ENCODE results near the gene MAD2L2.

The MAD2L2 gene
- 11.2 to 33.1 (median 23.2) reads per million in 18 experiments for total RNA-seq

DNA sequence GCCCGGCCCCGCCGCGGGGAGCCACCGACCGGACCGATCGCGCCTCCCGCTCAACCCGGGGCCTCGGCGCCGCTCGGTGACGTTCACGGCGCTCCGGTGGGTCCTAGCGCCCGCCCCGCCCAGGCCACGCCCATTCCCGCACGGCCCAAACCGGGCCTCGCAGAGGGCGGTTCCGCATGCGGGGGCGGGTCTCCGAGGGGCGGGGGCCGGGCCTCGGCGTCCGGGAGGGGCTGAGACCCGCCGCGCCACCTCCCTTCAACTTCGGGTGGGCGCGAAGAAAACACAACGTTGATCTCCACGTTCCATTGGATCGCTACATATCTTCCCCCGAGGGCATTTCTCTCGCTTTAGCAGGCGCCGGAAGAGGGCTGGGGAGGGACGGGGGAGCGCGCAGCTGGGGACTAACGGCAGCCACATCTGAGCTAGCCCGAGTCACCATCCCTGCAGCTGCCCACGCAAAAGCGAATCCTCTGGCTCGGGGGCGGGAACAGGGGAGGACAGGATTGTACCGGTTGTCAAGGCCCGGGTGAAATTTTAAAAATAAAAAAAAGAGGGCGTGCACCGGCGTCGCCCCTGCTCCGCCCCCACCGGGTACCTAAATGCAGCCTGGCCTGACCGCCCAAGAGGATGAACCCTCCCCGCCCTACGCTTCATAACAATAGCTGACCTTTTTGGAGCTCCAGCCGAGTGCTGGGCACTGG lies at the start of gene MAD2L2:
Gene MAD2L2 (minus strand): TSS at position 78 of the 701 bp plus-strand sequence. CDS start 547 bp downstream, outside the sequence.
- peak; percentile 81 to 86 for DNase-seq

DNA sequence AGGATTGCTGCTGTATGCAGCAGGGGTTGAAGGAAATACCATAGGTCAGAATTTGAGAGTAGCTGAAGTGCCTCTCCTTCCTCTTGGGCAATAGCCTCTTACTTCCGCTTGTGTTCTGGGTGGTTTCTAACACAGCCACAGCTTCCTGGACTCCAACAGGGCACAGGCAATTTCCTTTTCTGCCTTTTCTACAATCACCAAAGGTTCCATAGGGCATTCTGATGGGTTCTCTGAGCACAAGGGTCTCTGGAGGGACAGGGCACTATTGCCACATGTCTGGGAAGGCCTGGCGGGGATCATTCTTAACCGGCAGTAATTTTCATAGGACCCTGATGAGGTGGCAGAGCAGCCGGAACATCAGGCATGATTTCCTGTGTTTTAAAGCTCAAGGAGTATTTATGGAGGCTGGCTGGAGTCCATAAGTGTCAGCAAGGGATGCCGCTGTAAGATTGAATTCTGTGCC lies 49.5 kb upstream of the MAD2L2 start:
- DNase-seq = peak; percentile 90

DNA sequence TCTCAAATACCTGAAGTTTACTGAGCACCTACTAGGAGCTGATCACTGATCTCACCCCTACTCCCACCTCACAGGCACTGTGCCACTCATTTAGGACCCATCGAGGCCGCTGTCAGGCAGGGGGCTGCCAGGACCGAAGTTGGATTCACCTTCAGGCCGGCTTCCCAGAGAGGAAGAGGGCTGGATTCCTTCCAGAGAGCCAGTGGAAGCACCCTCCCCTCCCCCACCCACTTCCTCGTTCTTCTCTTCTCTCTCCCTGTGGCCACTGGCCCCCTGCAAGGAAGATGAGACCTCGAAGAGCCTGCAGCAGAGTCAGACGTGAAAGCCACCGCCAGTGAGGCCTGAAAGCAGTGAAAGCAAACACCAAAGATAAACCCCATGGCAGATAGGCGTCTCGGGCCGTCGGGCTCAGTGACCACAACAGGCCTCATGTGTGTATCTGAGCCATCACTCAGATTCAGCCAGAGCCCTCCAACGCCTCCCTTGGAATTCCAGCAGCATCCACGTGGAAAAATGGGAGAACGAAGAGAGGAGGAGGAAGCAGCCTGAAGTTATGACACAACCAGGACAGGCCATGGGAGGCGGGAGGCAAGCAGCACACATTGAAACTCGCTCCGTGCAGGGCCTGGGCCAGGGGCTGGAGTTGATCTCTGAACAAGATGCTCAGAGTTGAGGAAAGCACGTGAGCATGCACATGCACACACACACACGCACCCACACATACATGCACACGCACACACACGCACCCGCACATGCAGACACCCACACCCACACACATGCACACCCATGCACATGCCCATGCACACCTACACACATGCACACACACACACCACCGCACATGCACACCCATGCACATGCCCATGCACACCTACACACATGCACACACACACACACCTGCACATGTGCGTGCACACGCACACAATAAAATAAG lies 48.8 kb upstream of the MAD2L2 start:
- DNase-seq = peak in 1 of 2 donors; percentile 14

DNA sequence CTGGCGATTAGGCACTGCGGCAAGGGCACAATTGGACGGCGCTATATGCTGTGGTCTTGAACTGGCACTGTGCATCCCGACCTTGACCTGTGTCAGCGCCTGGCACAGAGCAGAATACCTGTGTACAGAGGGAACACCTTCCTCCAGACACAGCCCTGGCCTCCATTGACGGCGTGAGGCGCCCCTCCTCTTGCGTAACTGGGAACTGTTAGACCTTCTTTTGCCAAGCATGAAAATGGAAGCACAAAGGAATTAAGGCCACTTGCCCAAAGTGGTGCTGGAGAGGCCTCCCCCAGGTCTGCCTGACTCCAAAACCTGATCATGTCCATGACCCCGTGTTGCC lies 48.2 kb upstream of the MAD2L2 start:
- DNase-seq = no peak

DNA sequence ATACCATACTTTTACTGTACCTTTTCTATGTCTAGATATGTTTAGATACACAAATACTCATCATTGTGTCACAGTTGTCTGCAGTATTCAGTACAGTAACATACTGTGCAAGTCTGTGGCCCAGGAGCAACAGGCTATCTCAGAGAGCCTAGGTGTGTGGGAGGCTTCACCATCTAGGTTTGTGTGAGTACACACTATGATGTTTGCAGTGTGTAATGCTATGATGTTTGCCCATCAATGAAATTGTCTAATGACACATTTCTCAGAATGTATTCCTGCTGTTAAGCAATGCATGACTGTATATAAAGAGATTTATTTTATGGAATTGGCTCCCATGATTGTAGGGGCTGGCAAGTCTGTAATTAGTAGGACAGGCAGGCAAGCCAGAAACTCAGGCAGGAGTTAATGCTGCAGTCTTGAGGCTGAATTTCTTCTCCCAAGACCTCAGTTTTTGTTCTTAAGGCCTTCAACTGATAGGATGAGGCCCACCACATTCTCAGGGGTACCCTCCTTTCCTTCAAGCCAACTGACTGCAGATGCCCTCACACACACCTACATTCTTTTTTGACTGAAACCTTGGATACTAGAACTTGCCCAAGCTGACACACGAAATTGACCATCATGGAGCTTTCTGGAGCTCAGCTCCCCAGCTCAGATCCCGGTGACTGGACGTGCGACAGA lies 47.3 kb upstream of the MAD2L2 start:
- DNase-seq = no peak

DNA sequence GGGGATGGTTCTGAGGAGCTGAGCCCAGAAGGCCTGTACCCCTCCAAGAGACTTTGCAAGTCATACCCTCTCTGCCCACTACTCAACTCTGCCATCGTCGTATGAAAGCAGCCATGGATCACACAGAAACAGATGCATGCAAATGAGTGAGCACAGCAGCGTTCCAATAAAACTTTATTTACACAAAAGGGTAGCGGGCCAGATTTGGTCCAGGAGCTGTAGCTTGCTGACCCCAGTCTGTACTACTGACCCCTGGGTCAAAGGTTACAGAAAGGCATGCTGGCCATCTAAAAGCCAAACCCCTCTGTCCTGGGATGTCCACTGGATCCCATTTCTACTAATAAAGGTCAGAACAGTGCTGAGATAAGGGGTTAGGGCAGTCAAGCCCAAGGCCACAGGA lies 46.2 kb upstream of the MAD2L2 start:
- no peak for DNase-seq

DNA sequence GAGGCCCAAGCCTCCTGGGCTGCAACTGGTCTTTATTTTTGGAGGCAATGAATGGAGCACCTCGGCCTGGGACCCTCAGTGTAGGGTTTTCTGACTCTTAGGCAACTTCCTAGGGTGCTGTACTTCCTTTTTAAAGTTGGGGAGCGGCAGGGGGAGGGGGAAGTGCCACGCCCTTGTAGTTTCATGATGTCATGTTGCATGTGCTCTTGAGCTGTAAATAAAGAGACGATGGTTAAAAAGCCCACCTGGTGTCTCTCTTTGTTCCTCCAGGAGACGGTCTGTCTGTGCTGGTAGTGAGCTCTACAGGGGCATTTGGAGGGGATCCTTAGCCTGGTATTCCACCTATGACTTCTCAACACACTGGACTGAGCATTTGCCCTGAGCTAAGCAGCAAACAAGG lies 44.7 kb upstream of the MAD2L2 start:
- DNase-seq = peak; percentile 57 to 73

DNA sequence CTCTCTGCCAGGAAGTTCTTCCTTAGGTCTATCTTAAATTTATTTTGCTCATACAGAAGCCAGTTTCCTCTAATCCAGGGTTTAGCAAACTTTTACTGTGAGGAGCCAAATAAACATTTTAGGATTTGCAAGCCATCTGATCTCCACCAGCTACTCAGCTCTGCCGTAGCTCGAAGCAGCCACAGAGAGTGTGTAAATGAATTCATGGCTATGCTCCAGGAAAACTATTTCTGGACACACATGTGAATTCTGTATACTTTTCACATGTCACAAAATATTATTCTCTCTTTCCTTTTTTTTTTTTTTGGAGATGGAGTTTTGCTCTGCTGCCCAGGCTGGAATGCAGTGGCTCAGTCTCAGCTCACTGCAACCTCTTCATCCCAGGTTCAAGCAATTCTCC lies 41.6 kb upstream of the MAD2L2 start:
- DNase-seq = no peak

DNA sequence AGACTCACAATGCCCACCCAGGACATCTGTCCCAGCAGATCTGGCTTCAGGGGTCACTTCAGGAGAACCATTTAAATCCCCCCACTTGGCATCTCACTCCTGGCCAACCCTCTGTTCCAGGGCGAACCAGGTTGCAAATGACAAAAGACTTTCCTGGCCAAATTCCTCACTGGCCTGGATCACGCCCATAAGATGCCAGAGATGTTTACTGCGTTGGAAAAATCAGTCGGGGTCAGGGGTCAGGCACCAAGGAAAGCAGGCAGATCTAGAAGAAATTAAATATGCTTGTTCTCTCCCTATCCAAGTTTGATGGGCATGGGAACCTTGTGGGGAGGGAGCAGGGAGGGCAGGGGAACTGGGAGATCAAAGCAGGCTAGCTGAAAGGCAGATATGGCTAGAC lies 40.4 kb upstream of the MAD2L2 start:
- DNase-seq = no peak

DNA sequence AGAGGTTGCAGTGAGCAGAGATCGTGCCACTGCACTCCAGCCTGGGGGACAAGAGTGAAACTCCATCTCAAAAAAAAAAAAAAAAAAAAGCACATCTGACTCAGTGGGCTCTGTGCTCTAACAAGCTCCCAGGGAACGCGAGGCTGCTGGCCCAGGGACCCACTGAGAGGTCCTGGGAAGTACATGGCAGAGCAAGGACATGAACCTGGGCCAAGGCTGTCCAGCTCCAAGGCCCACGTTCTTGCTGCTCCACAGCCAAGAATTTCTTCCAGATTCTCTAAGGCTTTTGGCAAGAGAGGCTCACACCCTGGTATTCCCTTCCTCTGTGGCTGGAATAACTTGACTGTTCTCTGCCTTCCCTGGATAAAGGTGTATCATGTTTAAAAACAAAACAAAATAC lies 39.6 kb upstream of the MAD2L2 start:
- no peak for DNase-seq

DNA sequence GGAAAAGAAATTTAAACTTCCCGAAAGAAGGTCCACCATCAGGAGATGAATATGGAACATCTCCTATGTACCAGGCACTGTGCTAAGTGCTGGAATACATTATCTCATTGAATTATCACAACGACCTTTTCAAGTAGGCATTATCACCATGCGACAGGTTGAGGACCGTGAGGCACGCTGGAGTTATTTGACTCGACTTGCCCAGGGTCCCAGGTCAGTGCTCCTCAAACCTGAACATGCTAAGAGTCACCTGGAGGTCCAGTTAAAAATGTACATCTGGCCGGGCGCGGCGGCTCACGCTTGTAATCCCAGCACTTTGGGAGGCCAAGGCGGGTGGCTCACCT lies 39.1 kb upstream of the MAD2L2 start:
- DNase-seq = no peak

DNA sequence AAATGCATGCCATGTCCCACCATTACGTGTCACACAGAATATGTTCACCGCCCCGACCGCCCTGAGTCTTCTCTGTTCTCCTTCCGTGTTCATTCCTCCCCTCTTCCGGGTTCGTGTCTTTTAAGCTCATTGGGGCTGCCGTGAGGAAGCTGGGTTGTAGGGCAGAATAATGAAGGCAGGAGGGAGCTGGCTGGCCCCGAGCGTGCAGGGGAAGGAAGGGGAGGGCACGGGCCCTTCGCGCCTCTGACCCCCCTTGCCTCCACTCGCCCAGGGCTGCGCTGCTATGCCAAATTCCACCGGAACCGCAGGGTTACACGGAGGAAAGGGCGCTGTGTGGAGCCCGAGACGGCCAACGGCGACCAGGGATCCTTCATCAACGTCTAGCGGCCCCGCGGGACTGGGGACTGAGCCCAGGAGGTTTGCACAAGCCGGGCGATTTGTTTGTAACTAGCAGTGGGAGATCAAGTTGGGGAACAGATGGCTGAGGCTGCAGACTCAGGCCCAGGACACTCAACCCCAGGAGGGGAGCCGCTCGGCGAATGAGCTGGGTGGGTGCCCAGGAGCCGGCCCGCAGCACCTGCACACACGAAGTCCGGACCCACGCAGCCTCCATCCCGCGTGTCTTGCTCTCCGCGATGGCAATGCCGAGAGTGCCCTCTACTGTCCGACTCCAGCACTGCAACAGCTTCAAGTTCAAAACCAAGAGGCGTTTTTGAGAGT lies 38.5 kb upstream of the MAD2L2 start:
- peak; percentile 86 to 90 for DNase-seq

DNA sequence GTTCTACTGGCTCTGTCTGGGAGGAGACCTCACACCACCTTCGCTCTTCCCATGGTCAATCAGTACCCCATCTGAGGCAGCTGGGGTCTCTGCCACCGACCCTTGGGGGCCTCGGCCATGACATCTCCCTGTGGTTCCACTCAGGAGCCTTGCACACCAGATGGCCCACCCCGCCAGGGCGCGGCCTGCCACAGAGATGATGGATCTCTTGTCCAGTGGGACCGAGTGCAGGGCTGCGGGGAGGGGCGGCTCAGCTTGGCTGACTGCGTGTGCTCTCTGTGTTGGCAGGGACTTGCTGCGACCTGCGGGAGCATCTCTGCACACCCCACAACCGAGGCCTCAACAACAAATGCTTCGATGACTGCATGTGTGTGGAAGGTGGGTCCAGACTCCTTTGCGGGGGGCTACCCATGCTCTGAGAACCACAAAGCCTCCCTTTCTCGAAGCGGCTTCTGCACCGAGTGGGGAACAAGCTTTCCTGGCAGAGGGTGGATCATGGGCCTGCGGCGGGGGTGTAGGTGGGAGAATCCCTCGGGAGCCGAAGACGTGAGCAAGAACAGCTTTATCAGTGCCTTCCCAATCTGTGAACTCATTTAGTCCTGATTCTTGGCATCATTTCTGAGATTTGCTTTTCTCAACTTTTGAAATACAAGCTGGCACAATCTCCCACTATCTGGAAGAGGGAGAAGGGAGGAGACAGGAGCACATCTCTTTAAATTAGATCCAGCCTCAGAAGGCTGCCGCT lies 34.1 kb upstream of the MAD2L2 start:
- DNase-seq = no peak

DNA sequence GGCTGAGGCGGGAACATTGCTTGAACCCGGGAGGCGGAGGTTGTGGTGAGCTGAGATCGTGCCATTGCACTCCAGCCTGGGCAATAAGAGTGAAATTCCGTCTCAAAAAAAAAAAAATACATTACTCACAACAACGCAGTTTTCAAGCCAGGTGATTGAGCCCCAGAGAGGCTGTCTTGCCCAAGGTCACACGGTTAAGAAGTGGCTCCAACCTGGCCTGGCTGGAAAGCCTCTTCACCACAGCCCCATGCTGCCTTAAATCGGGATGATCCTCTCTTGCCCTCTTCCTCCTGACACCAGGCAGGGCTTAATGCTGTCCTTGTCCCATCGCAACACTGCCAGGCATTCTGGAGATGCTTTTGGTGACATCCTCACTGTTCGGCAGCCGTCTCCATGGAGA lies 32.1 kb upstream of the MAD2L2 start:
- DNase-seq = no peak

DNA sequence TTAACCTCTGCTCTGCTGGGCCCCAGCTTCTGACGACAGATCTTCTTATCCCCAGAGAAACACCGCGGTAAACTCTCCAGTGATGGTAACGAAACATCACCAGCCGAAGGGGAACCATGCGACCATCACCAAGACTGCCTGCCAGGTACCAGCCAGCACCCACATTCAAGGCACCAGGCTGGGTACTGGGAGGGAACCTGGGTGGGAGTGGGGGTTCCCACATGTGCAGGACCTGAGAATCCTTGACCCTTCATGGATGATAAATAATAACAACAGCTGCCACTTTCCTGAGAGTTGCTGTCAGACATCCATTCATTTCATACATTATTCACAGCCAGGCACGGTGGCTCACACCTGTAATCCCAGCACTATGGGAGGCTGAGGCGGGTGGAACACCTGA lies 31.3 kb upstream of the MAD2L2 start:
- DNase-seq = no peak

DNA sequence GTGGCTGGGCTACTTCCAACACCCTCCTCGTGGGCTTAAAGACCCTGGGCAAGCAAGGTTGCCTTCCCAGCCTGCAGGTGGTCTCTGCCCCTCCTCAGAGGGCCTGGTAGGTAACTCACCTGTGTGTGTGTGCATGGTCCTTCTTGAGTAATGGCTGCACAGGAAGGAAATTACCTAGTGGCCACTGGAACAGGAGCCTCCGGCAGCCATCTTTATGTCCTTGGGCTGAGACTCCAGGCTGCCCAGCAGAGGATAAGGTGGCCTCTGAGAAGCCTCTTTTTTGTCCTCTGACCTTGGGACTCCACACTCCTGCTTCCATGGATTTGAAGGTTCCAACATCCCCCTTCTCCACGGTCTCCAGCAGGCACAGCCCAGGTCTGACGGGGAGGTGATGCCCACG lies 30.5 kb upstream of the MAD2L2 start:
- no peak for DNase-seq

DNA sequence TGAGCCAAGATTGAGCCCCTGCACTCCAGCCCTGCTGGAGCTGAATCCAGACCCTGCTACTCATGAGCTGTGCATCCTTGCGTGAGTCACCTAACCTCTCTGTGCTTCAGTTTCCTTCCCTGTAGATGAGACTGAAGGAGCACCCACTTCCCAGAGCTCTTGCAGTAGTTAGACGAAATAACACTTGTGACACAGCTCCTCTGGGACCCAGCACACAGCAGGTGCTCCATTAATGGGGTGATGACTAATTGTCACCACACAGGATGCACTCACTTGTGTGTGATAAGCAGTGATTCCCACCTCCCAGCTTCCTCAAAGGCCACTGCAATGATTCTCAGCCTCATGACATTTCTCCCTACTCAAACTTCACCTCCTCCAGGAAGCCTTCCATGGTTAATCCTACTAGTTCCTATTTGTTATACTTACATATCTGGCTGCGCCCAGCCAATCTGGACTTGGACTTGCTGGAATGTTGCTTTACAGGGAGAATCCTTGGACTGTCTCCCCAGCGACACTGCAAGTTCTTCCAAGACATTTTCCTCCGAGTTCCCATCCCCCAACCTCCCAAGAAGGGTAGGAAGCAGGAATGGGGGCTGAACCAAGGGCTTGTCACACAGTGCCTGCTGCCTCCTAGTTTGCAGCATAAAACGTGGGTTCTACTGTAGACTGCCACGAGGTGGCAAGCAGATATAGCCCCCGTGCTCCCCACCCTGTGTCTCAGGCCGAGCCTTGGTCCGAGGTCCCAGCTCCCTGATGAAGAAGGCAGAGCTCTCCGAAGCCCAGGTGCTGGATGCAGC lies 27.8 kb upstream of the MAD2L2 start:
- DNase-seq = peak; percentile 85 to 96

DNA sequence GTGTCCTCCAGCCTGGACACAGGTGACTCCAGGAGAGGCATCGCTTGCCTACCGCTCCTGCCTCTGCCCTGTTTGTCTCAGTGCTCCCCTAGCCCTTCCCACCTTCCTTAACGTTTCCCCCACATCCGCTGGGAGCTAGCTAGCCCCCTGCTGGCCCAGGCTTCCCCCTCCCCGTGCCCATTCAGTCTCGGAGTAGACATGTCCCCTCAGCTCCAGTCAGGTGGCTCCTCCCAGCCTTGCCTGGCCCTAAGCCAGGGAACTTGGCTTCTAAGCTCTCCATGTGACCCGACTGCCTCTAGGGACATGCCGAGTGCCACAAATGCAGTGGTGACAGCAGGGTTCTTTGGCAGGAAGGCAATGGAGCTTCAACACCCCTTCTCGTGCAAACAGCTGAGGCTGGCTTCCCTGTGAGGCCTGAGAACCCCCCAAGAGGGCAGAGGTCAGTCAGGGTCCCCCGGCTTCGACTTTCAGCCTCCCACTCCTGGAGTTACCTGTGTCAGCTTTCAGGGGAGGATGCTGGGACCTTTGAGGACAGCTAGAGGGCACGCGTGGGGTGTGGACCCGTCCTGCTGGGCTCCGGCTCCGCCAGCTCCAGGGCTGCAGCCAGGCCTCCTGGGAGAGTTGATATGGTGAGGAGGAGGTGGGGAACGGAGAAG lies 26.8 kb upstream of the MAD2L2 start:
- peak in 1 of 2 donors; percentile 64 for DNase-seq

DNA sequence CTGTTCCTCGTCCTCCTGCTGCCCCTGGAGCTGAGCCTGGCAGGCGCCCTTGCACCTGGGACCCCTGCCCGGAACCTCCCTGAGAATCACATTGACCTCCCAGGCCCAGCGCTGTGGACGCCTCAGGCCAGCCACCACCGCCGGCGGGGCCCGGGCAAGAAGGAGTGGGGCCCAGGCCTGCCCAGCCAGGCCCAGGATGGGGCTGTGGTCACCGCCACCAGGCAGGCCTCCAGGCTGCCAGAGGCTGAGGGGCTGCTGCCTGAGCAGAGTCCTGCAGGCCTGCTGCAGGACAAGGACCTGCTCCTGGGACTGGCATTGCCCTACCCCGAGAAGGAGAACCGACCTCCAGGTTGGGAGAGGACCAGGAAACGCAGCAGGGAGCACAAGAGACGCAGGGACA lies 25.3 kb upstream of the MAD2L2 start:
- DNase-seq = no peak

DNA sequence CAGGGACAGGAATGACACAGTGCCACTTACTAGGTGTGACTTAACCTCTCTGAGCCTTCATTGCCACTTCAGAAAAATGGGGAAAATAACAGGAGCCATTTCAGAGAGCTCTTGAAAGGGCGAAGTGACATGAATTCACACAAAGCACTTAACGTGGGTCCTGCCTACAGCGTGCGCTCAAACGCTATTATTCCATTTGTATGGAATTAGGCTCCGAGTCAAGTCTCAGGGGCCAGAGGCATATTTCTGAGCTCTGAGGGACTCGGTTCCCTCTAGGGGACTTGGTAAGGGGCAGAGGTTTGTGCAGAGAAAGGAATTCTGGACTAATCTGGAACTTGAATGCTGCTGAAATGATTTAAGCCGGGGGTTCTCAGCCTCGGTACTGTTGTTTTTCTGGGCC lies 24.6 kb upstream of the MAD2L2 start:
- DNase-seq = no peak
